PFSK-1 (cell line): ENCODE data around the gene HLA-DPB1.

Experiments used
- POLR2AphosphoS5 ChIP-seq: IDR thresholded peaks from 2 replicates; pipeline ENCODE4 v1.6.1; 2012; ENCODE audit warnings: low read depth, mild to moderate bottlenecking, control low read depth, low read length, moderate library complexity
- REST ChIP-seq, 2 experiments: IDR thresholded peaks; 2 replicates each; pipeline versions ENCODE4 v1.6.1 to v1.8.0; 2011 to 2012; ENCODE audit warnings: low read depth in 2 of 2, low read length in 2 of 2, control low read depth in 1 of 2, inconsistent platforms in 1 of 2, mild to moderate bottlenecking in 1 of 2, moderate library complexity in 1 of 2; ENCODE audit not compliant: insufficient read depth in 1 of 2

- no peak for TF ChIP-seq POLR2AphosphoS5
- TF ChIP-seq REST (IDR thresholded peaks at IDR 0.05; ENCODE audit: insufficient read depth in 1 of 2, low read depth in 2 of 2, low read length in 2 of 2), result no peak
Measured at GRCh38 chr6:33078442-33078841, 2.7 kb downstream of the HLA-DPB1 start.
